ENCODE measurements around the gene HPSE2.

HPSE2 gene

DNA sequence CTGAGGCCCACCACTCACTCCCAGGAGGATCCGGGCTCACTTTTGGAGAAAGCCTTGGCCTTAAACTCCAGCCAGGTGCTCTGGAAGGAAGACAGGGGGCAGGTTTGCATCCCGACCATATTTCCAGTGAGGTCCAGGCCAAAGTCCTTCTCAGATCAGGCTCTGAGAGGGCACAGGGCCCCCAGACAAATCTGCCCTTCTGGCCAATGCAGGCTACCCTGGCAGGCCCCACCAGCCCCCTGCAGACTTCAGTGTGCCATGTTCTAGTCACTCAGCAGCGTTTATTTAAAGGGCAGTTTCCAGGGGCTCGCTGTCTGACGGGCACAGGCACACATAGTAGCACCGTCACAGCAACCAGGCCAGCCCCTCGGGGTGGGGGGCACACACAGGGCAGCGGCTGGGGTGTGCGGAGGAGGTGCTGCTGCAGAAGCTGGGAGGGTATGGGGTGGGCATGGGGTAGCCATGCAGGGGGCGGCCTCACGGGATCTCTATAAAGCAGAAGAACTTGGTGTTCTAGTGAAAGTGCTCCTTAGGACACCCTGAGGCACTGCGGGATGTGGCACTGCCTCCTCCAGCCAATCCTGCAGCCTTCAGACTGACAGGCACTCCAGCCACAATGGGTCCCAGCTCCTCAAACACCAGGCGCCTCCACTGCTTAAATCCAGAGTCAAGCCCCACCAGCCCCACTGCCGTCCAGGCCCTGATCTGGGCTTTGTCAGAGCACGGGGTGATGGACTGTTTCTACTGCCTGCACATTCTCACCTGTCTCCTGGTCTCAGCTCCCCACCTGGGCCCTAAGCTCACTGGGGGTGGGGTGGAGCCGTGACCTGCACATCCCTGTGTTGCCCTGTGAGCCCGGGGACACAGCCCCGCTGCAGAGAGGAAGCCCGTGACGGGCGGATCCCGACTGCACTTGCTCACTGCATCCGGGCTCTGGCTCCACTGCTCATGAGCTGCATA lies 811.1 kb downstream of the HPSE2 start:
- TF ChIP-seq TAF1 (IDR thresholded peaks at IDR 0.05; ENCODE audit: borderline replicate concordance, insufficient read depth, low read length), result no peak
- TF ChIP-seq, protein P1, sequence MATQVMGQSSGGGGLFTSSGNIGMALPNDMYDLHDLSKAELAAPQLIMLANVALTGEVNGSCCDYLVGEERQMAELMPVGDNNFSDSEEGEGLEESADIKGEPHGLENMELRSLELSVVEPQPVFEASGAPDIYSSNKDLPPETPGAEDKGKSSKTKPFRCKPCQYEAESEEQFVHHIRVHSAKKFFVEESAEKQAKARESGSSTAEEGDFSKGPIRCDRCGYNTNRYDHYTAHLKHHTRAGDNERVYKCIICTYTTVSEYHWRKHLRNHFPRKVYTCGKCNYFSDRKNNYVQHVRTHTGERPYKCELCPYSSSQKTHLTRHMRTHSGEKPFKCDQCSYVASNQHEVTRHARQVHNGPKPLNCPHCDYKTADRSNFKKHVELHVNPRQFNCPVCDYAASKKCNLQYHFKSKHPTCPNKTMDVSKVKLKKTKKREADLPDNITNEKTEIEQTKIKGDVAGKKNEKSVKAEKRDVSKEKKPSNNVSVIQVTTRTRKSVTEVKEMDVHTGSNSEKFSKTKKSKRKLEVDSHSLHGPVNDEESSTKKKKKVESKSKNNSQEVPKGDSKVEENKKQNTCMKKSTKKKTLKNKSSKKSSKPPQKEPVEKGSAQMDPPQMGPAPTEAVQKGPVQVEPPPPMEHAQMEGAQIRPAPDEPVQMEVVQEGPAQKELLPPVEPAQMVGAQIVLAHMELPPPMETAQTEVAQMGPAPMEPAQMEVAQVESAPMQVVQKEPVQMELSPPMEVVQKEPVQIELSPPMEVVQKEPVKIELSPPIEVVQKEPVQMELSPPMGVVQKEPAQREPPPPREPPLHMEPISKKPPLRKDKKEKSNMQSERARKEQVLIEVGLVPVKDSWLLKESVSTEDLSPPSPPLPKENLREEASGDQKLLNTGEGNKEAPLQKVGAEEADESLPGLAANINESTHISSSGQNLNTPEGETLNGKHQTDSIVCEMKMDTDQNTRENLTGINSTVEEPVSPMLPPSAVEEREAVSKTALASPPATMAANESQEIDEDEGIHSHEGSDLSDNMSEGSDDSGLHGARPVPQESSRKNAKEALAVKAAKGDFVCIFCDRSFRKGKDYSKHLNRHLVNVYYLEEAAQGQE (IDR thresholded peaks at IDR 0.05; ENCODE audit: insufficient read depth in 1 of 2, low read depth in 2 of 2, low read length in 2 of 2), result no peak
- no peak for TF ChIP-seq SIN3A (IDR thresholded peaks at IDR 0.05; ENCODE audit: borderline replicate concordance, insufficient read depth, low read length)
- TF ChIP-seq FOXP2 (optimal IDR thresholded peaks at IDR 0.05; ENCODE audit: borderline replicate concordance, extremely low read depth, extremely low read length, insufficient read depth), result no peak
- no peak for TF ChIP-seq POLR2AphosphoS5 (IDR thresholded peaks at IDR 0.05; ENCODE audit: low read depth, low read length)

DNA sequence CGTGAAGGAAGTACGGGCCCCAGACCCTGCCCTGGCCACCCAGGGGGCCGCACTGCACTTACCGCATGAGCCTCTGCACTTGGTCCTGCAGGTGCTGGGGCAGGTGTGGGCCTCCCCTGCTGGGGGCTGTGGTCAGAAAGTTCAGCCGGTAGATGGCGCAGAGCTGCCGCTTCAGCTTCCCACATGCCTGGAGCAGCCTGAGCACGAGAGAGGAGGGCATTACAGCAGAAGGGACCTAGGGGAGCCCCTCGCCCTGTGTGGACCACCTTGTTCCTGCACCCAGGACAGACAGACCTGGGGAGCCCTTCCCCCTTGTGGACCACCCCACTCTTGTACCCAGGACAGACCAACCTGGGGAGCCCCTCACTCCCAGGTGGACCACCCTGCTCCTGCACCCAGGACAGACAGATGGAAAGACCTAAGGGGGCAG lies 811.9 kb downstream of the HPSE2 start:
- TF ChIP-seq, protein P1 (IDR thresholded peaks at IDR 0.05; ENCODE audit: insufficient read depth in 1 of 2, low read depth in 2 of 2, low read length in 2 of 2), result no peak

DNA sequence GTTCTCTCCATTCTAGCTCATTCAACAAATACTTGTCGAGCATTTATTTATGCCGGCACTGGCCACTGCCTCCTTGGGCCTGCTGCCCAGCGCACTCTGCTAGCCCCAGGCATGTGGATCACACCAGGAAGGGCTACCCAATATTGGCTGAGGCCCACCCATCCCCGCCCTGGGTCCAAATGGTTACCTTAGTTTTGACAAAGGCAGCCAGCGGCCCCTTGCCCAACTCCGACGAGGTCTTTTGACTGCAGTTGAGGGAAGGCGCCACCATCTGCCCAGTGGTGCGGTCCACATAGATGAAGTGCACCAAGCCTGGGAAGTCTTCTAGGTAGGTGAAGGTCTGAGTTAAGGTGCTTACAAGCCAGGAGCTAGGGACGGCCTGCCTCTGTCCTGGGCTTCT lies 813.5 kb downstream of the HPSE2 start:
- TF ChIP-seq TAF1 (IDR thresholded peaks at IDR 0.05; ENCODE audit: borderline replicate concordance, insufficient read depth, low read length), result no peak
- no peak for TF ChIP-seq POLR2AphosphoS5 (IDR thresholded peaks at IDR 0.05; ENCODE audit: low read depth, low read length)
- TF ChIP-seq, protein P1 (IDR thresholded peaks at IDR 0.05; ENCODE audit: insufficient read depth in 1 of 2, low read depth in 2 of 2, low read length in 2 of 2), result no peak
- no peak for TF ChIP-seq SIN3A (IDR thresholded peaks at IDR 0.05; ENCODE audit: borderline replicate concordance, insufficient read depth, low read length)
- TF ChIP-seq FOXP2 (optimal IDR thresholded peaks at IDR 0.05; ENCODE audit: borderline replicate concordance, extremely low read depth, extremely low read length, insufficient read depth), result no peak

DNA sequence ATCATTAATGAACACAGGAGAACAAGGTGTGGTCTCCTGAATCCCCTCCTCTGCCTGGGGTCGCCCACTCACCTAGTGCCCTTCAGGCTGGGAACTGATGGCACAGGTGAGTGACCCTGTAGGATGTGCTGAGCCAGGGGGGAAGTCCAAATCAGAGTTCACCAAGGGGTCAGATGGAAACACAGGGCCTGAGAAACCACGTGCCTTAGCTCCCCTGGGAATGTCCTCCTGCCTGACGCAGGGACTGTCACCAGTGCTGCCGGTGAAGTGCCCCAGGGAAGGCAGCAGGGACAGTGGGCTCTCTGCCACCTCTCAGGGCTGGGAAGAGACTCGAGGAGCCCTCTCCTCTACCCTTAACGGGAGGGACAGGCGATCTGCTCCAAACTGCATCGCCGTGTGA lies 814.9 kb downstream of the HPSE2 start:
- TF ChIP-seq SIN3A (IDR thresholded peaks at IDR 0.05; ENCODE audit: borderline replicate concordance, insufficient read depth, low read length) (no peak), FOXP2 (optimal IDR thresholded peaks at IDR 0.05; ENCODE audit: borderline replicate concordance, extremely low read depth, extremely low read length, insufficient read depth) (no peak), POLR2AphosphoS5 (IDR thresholded peaks at IDR 0.05; ENCODE audit: low read depth, low read length) (no peak)
- TF ChIP-seq, protein P1 (IDR thresholded peaks at IDR 0.05; ENCODE audit: insufficient read depth in 1 of 2, low read depth in 2 of 2, low read length in 2 of 2), result no peak

All from PFSK-1 (cell line).